NCI-H1417 treated with DMSO at 0.1 percent for 48 hours (cell line): ENCODE results near the gene ERCC4.

Source experiments
- DNase-seq: peaks from one replicate; lab custom pipeline; 2025; lab: John Stamatoyannopoulos, UW

ERCC4 gene

DNA sequence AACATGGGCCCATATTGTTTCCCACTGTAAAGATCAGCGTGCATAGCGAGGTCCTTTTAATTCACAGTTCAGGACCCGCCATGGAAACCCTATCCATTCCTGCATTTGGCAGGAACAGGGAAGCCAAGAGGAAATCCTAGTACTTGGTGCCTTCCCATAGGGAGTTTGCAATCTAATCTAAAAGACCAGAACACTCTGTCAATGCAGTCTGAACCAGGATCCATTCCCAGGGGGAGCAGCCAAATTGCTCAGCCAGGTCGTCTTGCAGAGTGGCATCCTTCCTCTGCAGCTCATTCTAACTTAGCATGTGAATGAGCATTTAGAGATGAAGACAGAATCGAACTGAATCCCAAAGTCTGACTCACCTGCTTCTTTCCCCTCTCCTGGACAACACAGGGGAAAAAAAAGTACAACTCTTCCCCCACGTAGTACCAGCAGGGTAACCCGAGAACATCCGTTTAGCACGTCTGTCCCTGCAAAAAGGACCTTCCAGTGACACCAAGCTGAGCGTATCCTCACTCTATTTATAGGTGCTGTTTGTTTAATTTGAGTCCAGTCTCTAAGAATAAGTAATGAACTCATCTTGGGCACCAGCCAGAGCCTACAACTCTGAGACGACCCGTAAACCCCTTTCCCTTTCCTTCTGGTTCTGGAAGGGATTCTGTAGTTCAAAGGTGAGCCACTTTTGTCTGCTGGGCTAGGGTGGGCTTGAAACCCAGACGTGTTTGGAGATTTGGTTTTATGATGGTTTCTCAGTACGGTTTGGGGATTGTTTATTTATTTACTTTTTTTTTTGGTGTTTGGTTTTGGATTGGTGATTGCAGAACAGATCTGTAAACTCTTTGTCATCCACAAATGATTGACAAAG is 74.5 kb downstream of the ERCC4 start:
- DNase-seq: no peak

DNA sequence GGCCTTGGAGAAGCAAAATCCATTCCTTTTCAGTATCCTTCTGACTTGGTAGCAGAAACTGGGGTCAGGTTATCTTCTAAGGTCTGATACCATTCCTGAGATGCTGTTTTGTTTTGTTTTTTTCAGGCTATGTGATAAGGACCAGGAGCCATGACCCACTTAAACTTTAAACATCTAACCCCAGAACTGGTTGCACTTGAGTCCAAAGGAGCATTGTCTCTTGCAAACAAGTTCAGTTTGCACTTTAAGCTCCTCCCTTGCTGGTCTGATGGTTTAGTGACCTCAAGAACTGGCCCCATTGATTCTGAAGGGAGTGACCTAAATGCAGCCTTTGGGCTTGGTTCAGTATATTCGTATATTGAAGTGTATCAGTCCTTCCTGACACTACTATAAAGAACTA is 75.2 kb downstream of the ERCC4 start:
- DNase-seq: no peak

DNA sequence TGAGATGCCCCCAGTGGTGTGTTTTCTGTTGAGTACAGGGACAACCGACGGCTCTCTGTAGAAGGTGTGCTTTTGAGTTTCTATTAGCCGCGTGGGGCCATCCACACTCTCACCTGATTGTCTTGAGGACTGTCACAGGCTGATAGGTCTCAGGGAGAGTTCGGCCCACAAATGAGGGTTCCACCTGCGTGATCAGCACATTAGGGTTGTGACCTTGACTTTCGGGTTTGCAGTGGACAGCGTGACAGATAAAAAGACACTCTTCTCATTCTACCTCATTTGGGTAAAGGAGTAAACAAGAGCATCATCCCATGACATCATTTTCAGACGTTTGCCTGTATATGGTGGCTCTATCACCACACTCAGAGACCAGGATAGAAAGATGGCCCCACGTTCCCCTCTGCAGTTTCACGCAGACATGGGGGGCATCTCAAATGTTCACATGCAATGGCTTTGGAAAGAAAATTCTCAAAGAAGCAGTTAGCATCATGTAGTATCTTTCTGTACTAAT is 76.9 kb downstream of the ERCC4 start:
- DNase-seq: no peak

DNA sequence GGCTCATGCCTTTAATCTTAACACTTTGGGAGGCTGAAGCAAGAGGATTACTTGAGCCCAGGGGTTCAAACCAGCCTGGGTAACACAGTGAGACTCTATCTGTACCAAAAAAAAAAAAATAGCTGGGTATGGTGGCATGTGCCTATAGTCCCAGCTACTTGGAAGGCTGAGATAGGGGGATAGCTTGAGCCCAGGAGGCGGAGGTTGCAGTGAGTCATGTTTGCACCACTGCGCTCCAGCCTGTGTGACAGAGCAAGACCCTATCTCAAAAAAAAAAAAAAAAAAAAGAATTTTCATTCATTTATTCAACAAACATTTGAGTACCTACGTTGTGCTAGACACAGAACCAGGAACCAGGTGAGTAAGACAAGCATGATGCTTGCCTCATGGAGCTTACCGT is 77.6 kb downstream of the ERCC4 start:
- no peak for DNase-seq

DNA sequence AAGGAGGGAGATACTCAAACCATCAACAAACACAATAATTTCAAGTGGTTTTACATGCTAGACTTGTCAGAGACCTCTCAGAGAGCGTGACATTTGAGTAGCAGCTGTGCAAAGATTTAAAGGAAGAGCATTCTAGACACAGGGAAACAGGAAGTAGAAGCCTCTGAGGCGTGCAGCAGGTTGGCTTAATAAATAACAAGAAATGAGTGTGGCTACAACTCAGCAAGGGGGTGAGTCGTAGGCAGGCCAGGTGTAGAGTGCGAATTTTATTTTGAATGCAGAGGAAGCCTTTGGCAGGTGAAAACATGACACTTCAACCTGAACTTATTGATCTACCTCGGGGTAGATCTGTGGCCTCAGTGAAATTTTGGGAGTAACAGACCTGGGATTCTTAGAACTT is 78.0 kb downstream of the ERCC4 start:
- no peak for DNase-seq

DNA sequence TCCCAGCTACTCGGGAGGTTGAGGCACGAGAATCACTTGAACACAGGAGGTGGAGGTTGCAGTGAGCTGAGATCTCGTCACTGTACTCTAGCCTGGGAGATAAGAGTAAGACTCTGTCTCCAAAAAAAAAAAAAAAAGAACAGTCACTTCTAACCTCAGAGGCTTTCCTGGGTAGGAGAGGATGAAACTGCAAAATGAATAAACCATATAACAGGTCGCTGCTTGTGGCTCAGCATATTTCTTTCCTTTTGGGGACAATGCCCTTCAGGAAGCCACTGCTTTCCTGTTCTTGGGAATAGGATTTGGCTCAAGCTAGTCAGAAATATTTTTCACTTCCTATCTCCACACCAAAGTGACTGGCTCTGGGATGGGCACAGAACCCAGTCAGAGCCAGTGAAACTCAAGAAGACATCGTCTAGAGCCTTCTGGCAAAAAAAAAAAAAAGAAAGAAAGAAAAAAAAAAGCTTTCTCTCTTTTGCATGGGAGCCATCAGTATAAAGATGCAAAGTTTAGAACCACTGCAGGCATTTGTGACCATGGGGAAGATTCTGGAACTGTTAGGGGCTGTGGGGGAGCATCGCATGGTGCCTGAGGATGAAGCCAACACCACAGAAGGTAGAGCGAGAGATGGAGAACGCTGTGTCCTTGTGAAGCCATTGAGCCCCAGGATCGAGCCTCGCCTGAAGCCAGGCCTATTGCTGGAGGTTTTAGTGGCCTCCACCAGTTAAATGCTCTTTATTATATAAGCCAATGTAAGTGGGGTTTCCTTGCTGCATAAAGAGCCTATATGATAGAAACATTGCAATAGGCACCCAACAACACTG is 79.3 kb downstream of the ERCC4 start:
- no peak for DNase-seq

DNA sequence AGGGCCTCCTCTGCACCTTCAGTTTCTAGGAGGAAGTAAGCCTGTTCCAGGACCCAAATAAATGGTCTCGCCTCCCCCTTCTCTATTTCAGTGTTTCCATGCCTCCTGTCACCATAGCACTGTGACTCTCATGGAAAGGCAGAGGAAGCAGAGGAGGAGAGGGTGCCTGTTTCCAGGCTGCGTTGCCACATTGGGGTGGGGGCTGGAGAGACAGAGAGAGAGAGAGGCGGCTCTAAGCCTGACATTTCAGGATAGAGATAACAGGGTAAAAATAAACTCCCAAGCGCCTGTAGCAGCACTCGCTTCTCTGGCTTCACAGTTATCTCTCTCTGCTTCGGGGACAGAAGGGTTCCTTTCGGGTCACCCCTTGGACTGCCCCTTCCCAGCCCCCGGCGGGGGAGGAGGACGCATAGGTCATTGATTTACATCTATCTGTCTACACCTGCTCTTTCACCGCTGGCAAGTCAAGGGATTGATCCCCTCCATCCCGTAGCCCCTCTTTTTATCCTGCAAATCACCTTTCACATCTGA is 80.0 kb downstream of the ERCC4 start:
- no peak for DNase-seq

DNA sequence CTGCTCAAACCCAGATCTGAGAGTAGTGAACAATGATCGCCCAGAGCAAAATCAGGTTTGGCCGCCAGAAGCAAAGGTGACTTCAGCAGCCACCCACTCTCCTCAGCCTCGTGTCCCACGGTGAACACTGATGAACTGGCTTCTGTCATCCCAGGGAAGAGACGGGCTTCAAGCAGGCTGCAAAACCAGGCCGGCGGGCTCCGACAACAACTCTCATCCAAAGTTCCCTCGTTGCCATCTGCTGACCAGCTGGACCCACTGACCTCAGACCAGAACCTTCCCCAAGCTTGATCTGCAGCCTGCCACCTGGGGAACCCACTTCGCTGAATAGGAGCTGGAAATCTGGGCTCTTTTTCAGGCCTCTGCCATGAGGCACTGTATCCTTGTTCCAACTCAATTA is 81.6 kb downstream of the ERCC4 start:
- no peak for DNase-seq
